ENCODE results near the gene UAP1L1. TPM values are rescaled to one million over a fixed set of nuclear protein-coding genes. Genes with fewer than 3 reads are reported as not detected.

The UAP1L1 gene
- total and polyA plus RNA-seq, 2 experiments from 2014 or later, result 2.5 to 8.1 TPM

DNA sequence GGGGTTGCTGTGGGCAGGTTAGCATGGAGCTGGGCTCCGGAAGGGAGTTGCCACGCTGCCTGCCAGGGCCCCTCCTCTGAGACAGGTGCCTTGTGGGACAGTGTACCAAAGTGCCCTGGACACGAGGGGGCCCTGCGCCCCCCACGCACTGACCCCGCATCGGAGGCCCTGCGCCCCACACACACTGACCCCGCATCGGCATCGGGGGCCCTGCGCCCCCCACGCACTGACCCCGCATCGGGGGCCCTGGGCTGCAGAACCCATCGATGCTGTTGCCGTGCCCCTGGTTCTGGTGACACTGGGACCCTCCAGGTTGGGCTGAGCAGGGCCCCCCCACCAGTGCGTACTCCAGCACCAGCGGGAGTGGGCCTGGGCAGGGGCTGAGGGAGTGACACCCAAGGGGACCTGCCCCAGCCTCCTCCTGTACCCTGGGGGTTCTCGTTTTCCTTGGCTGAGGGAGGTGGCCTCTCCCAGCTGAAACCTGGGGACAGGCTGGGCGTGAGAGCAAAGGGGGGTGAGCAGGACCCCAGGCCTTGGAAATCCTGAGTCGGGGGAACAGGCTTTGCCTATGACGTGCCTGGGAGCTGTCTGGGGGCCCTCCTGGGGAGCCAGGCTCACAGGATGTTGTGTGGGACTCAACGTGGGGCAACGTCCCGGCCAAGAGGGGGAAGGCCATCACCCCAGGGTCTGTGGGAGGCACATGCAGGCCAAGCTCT lies 13.8 kb upstream of the UAP1L1 start (continued):
- TF ChIP-seq JUNB (IDR thresholded peaks at IDR 0.05; ENCODE audit: unreplicated experiment) (no peak), EZH2 (IDR thresholded peaks at IDR 0.05; ENCODE audit: low read depth, unreplicated experiment) (no peak), NANOG (IDR thresholded peaks at IDR 0.05; ENCODE audit: borderline replicate concordance) (no peak), CREB1 (CRISPR knock-in tag; IDR thresholded peaks at IDR 0.05; ENCODE audit: low read depth) (no peak), ZNF331 (CRISPR knock-in tag; IDR thresholded peaks at IDR 0.05; ENCODE audit: low read depth) (no peak)
- TF ChIP-seq, protein P1, sequence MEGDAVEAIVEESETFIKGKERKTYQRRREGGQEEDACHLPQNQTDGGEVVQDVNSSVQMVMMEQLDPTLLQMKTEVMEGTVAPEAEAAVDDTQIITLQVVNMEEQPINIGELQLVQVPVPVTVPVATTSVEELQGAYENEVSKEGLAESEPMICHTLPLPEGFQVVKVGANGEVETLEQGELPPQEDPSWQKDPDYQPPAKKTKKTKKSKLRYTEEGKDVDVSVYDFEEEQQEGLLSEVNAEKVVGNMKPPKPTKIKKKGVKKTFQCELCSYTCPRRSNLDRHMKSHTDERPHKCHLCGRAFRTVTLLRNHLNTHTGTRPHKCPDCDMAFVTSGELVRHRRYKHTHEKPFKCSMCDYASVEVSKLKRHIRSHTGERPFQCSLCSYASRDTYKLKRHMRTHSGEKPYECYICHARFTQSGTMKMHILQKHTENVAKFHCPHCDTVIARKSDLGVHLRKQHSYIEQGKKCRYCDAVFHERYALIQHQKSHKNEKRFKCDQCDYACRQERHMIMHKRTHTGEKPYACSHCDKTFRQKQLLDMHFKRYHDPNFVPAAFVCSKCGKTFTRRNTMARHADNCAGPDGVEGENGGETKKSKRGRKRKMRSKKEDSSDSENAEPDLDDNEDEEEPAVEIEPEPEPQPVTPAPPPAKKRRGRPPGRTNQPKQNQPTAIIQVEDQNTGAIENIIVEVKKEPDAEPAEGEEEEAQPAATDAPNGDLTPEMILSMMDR (conservative IDR thresholded peaks at IDR 0.05; ENCODE audit: low read depth in 2 of 2), result no peak

DNA sequence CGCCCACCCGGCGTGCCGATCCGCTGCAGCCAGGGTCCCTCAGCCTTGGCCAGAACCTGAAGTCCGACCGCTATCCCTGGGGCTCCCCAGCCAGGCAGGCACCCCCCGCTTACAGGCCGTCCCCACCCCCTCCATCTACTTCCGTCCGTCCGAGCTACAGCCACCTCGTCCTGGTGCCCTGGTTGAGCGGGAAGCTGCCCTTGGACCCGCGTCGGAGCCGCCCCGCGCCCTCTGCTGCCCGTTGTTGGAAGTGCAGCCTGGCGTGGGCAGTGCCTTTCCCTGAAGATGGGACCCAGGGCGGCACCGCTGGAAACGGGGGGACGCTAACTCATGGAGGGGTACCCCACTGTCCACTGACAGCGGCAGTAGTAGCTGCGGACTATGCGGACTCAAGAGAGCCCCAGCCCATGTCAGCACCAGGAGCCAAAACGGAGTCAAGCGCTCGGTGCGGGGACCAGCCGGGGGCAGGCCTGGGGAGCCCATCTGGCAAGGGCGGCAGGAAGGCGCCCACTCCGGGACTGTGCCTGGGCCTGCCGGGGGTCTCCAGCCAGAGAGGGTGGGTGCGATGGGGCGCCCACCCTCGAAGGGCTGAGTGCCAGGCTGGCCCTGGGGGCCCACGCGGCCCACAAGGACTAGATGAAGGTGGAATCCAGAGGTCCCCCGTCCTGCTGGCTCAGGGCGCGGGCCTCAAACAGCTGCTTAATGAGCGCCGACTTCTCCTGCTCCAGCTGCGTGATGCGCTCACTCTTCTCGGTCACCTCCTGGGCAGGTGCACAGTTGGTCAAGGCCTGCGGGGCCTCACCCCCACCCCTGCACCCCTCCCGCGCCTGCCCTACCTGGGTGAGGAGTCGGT lies 13.1 kb upstream of the UAP1L1 start:
- H3K79me2 ChIP-seq (replicated peaks; ENCODE audit: insufficient read depth), result peaks cover 10% of the 10 kb centered on the region; the same call in 1 of the 2 replicates
- no peak overlapping the region for H3K4me2 ChIP-seq
- peaks cover 12% of the 10 kb centered on the region; the same call in 1 of the 2 replicates for H3K4me1 ChIP-seq (ENCODE audit: insufficient read depth)
- DNase-seq (ENCODE audit: low spot score) (peak; percentile 82), ATAC-seq (peak; percentile 72)
- H3K27ac Mint-ChIP-seq, result no peak overlapping the region
- H2AFZ ChIP-seq, result no peak overlapping the region
- H3K4me1 Mint-ChIP-seq, result peaks cover 10% of the 10 kb centered on the region
- peaks cover 11% of the 10 kb centered on the region; the same call in 1 of the 2 replicates for H4K20me1 ChIP-seq (replicated peaks; ENCODE audit: insufficient read depth)
- H3K4me3 ChIP-seq, result no peak overlapping the region
- H3K36me3 Mint-ChIP-seq (ENCODE audit: low read depth), result no peaks in the 10 kb centered on the region; the same call in 2 of the 3 replicates
- H3K4me3 Mint-ChIP-seq, result no peak overlapping the region
- peaks cover 3% of the 10 kb centered on the region for H3K27me3 Mint-ChIP-seq (ENCODE audit: insufficient read depth, low read depth, poor library complexity)
- H3K9me3 Mint-ChIP-seq, result no peaks in the 10 kb centered on the region
- peaks cover 7% of the 10 kb centered on the region; the same call in 1 of the 2 replicates for H3K27me3 ChIP-seq (ENCODE audit: insufficient read depth)
- no peaks in the 10 kb centered on the region; the same call in 1 of the 2 replicates for H3K36me3 ChIP-seq (ENCODE audit: insufficient read depth)
- peaks cover 7% of the 10 kb centered on the region; the same call in 1 of the 2 replicates for H3F3A ChIP-seq (replicated peaks; ENCODE audit: low read depth)
- no peaks in the 10 kb centered on the region for H3K9me2 ChIP-seq (ENCODE audit: insufficient read depth)
- H3K27ac ChIP-seq (ENCODE audit: low read depth), result no peak overlapping the region
- TF ChIP-seq EZH2 (IDR thresholded peaks at IDR 0.05; ENCODE audit: low read depth, unreplicated experiment) (no peak), EZH2phosphoT487 (IDR thresholded peaks at IDR 0.05; ENCODE audit: unreplicated experiment) (no peak), ZNF114 (CRISPR knock-in tag; IDR thresholded peaks at IDR 0.05) (no peak), NANOG (IDR thresholded peaks at IDR 0.05; ENCODE audit: borderline replicate concordance) (no peak), CREB1 (CRISPR knock-in tag; IDR thresholded peaks at IDR 0.05; ENCODE audit: low read depth) (peak; percentile 41; the same call in 1 of the 2 replicates)
- TF ChIP-seq, protein P2, sequence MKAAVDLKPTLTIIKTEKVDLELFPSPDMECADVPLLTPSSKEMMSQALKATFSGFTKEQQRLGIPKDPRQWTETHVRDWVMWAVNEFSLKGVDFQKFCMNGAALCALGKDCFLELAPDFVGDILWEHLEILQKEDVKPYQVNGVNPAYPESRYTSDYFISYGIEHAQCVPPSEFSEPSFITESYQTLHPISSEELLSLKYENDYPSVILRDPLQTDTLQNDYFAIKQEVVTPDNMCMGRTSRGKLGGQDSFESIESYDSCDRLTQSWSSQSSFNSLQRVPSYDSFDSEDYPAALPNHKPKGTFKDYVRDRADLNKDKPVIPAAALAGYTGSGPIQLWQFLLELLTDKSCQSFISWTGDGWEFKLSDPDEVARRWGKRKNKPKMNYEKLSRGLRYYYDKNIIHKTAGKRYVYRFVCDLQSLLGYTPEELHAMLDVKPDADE (IDR thresholded peaks at IDR 0.05), result no peak
- TF ChIP-seq, protein P3, sequence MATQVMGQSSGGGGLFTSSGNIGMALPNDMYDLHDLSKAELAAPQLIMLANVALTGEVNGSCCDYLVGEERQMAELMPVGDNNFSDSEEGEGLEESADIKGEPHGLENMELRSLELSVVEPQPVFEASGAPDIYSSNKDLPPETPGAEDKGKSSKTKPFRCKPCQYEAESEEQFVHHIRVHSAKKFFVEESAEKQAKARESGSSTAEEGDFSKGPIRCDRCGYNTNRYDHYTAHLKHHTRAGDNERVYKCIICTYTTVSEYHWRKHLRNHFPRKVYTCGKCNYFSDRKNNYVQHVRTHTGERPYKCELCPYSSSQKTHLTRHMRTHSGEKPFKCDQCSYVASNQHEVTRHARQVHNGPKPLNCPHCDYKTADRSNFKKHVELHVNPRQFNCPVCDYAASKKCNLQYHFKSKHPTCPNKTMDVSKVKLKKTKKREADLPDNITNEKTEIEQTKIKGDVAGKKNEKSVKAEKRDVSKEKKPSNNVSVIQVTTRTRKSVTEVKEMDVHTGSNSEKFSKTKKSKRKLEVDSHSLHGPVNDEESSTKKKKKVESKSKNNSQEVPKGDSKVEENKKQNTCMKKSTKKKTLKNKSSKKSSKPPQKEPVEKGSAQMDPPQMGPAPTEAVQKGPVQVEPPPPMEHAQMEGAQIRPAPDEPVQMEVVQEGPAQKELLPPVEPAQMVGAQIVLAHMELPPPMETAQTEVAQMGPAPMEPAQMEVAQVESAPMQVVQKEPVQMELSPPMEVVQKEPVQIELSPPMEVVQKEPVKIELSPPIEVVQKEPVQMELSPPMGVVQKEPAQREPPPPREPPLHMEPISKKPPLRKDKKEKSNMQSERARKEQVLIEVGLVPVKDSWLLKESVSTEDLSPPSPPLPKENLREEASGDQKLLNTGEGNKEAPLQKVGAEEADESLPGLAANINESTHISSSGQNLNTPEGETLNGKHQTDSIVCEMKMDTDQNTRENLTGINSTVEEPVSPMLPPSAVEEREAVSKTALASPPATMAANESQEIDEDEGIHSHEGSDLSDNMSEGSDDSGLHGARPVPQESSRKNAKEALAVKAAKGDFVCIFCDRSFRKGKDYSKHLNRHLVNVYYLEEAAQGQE (IDR thresholded peaks at IDR 0.05; ENCODE audit: unreplicated experiment), result no peak
- TF ChIP-seq, protein P1 (conservative IDR thresholded peaks at IDR 0.05; ENCODE audit: low read depth in 2 of 2), result peak; percentile 79 to 92

Data from GM23338 (cell line).